Hippocampal formation (tissue), 2 donors: ENCODE data around the gene DUOX2.

Source experiments
- DNase-seq, 2 donors: peaks; one replicate each; lab custom pipeline; 2025; lab: John Stamatoyannopoulos, UW

DUOX2 gene

DNA sequence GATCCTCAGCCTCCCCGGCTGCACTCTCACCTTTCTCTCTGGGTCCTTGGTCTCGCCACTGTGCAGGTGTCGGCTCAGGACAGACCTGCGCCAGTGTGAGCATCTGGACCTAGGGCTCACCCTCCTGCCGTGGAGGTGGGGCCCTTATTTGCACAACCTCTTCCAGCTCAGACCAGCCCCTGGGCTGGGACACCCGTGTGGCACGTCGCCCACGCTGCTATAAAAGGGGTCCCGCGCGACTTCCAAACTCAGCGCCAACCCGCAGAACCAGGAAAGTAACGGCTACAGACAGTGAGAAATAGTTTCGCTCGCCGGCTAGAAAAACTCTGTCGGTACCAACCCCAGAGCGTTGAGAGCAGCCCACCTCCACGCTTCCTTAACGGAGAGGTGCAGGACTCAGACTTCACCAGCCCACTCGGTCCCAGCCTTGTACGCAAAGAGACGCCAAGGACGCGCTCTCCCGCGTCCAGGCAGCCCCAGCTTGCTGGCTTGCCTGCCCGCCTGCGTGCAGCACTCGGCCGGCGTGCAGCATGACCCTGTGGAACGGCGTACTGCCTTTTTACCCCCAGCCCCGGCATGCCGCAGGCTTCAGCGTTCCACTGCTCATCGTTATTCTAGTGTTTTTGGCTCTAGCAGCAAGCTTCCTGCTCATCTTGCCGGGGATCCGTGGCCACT is at the start of gene DUOX2, which contains the start of gene DUOXA2:
Gene DUOX2, minus strand, starts transcription at position 97 of the 675 bp plus-strand sequence. CDS start 761 bp downstream, outside the sequence.
Gene DUOXA2, plus strand, starts transcription at position 251 of the 675 bp plus-strand sequence. Its CDS starts 280 bp downstream, at position 531.
- DNase-seq, result no peak

DNA sequence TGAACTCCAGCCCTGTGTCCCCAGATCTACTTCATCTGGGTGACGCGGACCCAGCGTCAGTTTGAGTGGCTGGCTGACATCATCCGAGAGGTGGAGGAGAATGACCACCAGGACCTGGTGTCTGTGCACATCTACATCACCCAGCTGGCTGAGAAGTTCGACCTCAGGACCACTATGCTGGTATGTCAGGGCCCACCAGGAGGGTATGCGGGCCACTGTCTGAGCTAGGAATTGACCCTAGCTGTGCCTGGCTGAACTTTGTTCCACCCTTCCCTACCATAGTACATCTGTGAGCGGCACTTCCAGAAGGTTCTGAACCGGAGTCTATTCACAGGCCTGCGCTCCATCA is 49.5 kb upstream of the DUOX2 start:
- DNase-seq, result no peak

DNA sequence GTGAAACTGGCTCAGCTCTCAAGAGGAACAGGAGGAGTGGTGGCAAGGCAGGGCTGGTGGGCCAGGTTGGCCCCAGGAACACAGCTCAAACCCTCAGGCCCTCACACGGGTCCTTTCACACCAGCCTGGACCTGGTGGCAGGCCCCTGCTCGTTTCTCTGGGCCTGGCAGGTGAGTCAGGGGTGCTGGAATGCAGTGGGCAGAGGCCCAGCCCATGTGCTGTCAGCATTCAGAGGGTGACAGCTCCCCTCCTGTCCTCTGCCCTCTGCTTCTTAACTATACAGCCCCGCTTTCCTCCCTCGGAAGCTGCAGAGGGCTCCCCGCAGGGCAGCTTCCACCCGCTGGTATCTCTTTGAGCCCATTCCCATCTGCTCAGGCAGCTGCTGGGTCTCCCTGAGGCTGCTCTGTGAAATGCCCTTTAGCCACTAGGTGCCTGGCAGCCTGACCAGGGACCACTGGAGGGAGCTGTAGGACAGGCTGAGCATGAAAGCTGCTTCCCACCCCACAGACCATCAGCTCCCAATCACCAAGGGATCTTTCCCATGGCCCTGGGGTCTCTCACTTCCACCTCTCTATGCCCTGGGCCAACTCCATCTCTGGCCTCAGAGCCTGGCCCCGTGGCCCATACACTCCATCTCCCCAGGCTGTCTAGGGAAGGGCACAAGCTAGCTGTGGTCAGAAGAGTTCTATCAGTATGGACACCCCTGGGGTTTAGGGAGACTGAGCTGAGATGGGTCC is 49.0 kb upstream of the DUOX2 start:
- DNase-seq, result peak; percentile 69 to 77

DNA sequence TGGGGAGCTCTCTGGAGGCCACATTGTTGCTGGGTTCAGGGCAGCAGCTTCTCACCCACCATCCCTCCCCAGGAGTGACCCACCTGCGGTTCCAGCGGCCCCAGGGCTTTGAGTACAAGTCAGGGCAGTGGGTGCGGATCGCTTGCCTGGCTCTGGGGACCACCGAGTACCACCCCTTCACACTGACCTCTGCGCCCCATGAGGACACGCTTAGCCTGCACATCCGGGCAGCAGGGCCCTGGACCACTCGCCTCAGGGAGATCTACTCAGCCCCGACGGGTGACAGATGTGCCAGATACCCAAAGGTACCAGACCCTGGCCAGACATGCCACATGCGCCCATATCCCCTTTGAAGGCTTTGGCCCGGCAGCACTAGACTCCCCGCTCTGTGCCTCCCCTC is 47.7 kb upstream of the DUOX2 start:
- DNase-seq, result no peak

DNA sequence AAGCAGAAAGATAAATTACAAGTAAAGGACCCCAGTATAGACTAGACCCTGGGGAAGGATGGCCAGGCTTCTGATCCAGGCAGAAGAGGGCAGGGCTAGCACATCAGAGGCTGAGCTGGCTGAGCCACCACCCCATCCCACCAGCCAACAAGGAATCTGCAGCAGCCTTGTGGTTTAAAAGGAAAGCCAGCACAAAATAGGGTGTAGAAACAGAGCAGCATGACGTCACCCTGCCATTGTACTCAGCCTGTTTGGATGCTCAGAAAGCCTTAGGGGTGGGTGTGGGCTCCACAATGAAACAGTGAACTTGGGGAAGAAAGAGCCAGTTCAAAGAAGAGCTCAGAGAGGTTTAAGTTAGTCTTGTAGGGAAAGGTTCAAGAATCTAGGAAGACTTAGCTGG is 44.0 kb upstream of the DUOX2 start:
- peak; percentile 62 to 68 for DNase-seq

DNA sequence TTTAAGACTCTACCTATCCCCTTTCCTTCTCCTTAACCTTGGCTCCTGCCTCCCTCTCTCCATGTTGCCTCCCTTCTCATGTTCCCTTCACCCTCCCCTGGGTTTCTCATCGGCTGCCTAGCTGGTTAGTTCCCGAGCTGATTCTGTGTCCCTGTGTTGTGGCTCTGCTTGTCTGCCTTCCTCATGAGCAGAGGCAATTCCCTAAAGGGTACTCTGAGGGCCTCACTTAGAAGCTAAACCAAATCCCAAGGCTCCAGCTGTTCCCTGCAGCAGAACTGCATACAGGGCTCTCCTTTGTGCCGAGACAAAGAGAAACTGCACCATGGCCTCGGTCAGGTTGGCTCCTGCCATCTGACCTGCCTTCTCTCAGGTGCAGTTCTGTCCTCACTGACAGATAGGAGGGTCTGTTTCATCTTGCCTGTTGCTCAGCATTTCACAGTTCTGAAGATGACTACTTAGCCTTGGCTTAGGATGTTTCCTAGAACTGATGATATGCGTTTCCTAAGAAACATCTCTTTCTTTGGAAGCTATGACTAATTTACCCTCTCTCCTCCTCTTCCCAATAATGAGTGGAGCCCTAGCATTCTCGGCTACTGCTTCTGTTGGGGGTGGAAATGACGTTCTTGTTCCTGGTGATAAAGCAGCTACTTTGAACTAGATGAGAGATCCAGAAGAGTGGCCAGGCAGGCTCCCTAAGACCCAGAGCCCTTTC is 42.9 kb upstream of the DUOX2 start:
- peak in 1 of 2 donors; percentile 10 for DNase-seq

DNA sequence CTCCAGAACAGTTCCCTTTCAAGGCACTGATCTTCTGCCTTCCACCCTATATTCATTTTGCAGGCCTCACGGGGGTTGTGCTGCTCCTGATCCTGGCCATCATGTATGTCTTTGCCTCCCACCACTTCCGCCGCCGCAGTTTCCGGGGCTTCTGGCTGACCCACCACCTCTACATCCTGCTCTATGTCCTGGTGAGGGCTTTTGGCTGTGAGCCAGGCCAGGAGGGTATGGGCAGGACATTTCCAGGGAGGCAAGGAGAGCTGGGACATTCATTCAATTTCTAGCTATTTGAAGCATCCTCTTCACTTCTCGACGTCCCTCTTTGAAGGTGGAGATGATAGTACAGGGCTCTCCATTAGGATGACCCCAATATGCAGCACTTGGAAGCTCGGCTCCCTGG is 41.8 kb upstream of the DUOX2 start:
- DNase-seq, result no peak

DNA sequence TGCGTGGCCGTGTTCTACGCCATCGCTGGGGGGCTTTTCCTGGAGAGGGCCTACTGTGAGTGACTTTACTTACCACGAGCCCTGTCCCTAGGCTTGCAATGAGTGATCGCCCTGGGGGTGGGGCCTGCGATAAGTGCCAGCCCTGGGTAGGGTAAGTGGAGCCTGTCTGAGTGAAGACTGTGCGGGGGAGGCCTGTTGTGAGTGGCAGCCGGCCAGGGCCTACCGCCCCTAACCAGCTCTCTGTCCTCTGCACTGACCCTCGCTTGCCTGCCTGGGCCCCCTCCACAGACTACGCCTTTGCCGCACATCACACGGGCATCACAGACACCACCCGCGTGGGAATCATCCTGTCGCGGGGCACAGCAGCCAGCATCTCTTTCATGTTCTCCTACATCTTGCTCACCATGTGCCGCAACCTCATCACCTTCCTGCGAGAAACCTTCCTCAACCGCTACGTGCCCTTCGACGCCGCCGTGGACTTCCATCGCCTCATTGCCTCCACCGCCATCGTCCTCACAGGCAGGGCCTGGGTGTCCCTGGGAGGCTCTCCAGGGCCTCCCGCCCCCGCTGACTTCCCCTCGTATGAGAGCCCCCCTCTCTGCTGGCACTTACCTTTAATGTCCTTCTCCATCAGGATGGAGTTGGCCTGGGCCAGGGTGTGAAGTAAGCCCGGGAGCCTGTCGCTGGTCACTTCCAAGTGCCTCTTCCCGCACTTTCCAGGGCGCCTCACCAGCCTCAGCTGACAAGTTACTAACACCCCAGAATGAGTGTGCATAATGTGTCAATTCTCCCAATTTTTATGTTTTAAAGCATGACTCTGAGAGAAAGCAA is 38.2 kb upstream of the DUOX2 start:
- DNase-seq, result no peak

DNA sequence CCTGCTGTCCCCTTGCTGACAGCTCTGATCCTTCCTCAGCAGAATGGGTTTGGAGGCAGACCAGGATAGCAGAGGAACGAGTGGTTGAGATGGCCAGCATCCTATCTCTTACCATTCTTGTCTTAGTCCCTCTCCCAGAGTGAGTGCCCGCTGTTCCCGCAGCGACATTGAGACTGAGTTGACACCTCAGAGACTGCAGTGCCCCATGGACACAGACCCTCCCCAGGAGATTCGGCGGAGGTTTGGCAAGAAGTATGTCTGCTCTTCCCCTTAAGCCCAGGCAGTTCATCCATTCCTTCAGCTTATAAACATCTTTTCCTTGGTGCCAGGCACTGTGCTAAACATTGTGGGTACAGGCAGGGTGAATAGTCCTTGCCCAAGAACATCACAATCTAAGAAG is 37.0 kb upstream of the DUOX2 start:
- DNase-seq, result no peak

DNA sequence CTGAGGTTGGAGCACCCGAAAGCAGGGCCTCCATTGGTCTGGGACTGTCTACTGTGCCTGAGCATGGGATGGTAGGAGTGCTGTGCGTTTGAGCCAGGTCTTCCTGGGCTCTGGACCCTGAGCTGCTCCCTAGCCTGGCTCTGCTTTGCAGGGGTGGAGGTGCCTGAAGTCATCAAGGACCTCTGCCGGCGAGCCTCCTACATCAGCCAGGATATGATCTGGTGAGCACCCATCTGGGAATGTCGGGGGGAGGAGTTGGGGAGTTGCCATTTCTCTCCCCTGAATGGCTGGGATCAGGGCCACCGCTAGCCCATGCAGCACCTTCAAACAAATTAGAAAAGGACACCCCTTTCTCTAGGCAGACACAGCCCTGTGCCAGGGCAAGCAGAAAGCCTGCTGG is 36.5 kb upstream of the DUOX2 start:
- no peak for DNase-seq

DNA sequence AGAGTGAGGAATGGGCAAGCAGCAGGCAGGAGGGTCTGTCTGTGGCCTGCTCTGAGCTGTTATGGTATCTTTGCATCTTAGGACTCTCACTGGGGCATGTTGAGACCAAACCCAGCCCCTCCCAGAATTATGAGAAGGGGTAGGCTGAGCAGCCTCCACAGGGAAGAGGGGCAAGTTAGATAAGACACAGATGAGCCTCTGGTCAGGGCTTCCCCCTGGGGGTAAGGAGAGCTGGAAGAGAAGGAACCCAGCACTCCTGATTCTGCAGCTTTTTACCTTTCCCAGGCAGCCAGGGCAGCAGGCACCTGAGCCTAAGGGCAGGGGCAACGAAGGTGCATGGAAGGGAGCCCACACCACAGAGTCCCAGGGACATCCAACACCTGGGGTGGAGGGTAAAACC is 35.1 kb upstream of the DUOX2 start:
- no peak for DNase-seq

DNA sequence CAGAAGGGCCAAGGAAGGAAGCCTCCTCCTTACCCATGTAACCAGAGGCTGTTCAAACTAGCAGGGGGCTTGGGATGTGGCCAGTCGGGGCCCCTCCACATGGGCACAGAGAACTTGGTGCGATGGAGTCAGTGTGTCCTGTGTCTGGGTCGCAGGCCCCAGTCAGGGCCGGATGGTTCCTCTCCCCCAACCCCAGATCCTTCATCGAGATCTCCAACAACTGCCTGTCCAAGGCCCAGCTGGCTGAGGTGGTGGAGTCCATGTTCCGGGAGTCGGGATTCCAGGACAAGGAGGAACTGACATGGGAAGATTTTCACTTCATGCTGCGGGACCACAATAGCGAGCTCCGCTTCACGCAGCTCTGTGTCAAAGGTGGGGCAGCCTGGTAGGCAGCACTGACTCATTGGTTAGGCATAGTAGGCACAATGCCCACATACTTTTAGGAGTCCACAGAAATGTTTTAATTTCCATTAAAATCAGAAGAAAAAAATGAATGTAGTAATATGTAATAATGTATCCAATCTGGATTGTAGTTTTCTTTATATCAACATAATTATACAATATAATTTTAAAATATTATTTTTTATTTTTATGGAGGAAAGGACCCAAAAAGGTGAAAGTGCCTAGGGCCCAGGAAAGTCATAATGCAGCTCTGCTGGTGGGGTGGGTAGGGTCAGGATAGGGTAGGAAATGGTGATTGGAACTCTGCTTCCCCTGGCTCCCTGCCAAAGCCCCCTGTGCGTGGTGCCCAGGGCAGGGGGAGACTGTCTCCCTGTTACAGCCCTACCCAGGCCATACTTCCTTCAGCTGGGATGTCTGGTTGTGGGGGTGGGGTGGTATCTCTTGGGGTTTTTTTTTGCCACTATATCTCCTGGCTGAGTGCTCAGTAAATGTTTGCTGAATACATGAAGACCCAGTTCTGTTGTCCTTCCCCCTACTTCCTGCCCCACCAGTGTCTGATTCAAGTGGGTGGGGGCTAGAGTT is 34.4 kb upstream of the DUOX2 start:
- DNase-seq, result no peak

DNA sequence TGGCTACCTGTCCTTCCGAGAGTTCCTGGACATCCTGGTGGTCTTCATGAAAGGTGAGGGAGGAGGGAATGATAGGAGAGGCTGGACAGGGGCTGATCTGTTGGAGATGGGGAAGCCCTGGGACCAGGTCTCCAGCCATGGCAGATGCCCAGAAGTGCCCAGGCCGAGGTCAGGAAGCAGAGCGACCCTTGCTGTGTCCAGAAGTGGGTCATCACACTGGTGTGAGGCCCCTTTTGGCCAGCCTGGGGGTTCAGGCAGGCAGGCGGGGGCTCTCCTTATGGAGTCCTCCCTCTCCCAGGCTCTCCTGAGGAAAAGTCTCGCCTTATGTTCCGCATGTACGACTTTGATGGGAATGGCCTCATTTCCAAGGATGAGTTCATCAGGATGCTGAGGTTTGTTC is 33.6 kb upstream of the DUOX2 start:
- no peak for DNase-seq

DNA sequence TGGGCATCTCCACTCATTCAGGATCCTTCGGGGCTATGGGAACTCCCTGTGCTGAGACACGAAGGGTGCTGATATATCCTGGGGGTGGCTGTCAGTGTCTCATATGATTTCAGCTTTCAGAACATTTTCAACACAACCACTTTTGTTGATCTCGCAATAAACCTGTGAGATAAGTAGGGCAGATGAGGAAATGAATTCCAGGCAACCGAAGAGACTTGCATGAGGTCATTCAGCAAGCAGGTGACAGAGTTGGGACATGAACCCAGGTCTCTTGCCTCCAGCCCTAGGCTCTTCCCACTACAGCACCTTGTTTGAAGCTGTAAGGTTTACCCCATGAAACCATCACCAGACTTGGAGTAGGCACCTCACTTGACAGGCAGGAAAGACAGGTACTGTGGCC is 32.4 kb upstream of the DUOX2 start:
- DNase-seq, result no peak

DNA sequence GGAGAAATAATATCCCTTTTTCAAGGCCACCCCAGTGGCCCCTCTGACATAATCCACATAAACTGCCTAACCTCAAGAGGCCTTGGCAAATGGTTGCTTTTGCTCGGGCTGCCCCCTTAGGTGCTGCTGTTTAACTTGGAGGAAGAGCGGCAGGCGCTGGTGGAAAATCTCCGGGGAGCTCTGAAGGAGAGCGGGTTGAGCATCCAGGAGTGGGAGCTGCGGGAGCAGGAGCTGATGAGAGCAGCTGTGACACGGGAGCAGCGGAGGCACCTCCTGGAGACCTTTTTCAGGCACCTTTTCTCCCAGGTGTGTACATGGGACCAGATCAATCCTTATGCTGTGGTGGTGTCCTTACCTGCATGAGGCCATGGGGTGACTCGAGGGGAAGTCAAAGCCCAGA is 30.8 kb upstream of the DUOX2 start:
- no peak for DNase-seq

DNA sequence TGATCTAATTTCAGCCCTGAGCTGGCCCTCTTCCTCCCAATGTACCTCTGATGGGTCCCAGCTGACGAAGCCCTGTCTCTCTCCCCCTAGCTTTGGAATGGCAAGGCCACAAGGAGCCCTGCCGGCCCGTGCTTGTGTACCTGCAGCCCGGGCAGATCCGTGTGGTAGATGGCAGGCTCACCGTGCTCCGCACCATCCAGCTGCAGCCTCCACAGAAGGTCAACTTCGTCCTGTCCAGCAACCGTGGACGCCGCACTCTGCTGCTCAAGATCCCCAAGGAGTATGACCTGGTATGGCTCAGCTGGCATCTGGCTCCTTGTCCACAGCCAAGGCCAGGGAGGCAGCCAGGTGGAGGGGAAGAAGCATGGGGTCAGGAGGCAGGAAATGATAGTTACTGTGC is 30.0 kb upstream of the DUOX2 start:
- no peak for DNase-seq

DNA sequence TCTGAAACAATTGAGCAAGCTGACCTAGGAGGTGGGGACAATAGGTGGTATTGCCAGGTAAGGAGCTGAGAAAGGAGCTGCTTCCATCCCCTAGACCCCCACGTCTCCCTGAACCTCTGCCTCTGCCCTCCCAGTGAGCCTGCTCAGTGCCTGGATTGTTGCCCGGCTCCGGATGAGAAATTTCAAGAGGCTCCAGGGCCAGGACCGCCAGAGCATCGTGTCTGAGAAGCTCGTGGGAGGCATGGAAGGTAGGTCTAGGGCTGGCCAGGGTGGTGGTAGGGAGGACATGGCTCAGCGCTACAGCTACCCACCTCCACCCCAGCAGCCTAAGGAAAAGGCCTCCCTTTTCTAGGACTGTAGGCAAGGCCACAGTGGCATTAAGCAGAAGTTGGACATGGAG is 29.1 kb upstream of the DUOX2 start:
- no peak for DNase-seq

DNA sequence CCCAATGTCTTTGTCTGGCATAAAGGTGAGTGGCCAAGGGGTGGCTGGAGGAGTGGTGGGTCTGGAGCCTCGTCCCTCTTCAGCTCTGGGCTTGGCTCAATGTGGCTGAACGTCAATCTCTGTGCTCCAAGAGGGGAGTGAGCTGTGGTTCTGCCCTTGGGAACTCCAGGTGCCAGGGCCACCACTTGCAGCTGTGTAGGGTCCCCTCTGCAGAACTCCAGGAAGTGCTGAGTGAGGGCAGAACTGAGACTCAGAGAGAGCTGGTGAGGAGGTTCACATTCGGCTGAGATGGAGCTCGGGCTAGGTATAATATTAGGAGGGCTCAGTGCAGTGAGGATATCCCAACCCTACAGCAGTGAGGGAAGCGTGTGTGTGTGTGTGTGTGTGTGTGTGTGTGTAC is 27.4 kb upstream of the DUOX2 start:
- DNase-seq, result no peak

DNA sequence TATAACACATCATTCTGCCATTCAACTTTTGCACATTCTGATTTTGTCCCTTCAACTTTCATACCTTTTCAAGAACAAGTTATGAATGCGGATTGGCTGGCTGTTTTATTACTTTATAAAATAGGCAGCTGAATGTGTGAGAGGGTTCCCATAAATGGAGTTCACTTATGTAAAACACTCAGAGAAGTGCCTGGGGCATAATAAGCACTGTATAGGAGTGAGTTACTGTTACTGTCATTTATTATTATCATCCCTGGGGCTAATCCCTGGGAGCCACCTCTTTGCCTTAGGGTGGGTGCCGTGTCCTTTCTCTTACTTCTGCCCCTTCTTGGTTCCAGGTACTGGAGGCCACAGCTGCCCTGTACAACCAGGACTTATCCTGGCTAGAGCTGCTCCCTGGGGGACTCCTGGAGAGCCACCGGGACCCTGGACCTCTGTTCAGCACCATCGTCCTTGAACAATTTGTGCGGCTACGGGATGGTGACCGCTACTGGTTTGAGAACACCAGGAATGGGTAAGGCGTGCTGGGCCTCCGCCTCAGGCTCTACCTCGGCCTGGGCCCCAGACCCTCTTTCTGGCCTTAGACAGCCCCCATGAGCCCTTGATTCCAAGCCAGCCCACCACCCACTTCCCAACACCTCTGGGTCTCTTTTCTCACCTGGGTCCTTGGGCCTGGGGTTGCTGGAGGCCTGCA is 26.7 kb upstream of the DUOX2 start:
- DNase-seq, result no peak

DNA sequence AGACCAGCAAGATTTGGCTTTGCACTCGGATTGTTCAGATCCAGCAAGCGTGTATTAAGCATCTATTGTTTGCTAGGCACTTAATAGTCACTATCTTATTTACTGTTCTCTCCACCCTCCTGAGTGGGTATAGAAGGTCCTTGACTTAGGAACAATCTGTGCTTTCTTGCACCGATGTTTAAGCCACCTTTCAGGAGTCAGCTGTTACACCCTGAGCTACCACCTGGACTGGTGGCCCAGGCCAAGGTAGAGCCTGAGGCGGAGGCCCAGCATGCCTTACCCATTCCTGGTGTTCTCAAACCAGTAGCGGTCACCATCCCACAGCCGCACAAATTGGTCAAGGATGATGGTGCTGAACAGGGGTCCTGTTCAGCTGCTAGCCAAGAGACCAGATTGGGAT is 25.8 kb upstream of the DUOX2 start:
- no peak for DNase-seq
